ENCODE results near the gene CFAP410.

Gene CFAP410

DNA sequence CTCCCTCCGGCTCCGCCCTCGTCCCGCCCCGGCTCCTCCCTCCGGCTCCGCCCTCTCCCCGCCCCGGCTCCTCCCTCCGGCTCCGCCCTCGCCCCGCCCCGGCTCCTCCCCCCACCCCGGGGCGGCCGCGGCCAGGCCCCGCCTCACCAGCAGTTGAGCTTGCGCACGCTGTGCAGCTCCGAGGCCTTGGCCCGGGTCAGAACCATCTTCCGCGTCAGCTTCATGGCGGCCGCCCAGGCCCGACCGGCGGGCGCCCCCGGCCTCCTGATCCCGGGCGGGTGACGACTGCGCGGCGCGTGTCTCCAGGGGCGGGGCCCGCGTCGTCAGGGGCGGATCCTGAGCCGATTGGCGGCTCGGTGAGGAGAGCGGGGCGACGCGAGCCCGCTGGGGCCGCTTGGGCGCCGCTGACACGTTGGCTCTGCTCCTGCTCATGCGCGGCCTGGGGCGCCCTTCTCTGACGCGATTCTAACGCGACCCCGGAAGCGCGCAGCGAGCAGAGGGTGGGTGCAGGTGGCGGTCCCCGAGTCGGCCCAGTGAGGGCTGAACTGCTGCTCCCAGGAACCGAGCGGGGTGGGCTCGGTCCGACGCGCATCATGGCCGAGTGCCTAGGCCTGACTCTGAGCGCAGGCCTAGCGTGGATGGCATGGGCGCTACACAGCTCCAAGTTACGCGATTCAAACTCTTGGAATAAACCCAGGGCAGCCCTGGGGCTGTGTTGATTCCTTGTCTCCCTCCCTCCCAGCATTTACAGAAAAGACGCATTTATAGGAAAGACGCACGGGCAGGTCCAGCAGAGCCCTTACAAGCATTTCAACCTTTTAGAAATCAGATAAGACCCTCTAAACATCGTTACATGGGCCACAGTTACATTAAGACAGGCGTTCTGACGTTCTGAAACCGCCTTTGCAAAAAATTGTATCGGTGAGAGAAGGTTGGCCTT lies at the start of gene CFAP410:
TSS of gene CFAP410 (minus strand) at position 420 of the 940 bp plus-strand sequence. CDS start at position 224, 196 bp downstream.
- TF ChIP-seq, protein P1, sequence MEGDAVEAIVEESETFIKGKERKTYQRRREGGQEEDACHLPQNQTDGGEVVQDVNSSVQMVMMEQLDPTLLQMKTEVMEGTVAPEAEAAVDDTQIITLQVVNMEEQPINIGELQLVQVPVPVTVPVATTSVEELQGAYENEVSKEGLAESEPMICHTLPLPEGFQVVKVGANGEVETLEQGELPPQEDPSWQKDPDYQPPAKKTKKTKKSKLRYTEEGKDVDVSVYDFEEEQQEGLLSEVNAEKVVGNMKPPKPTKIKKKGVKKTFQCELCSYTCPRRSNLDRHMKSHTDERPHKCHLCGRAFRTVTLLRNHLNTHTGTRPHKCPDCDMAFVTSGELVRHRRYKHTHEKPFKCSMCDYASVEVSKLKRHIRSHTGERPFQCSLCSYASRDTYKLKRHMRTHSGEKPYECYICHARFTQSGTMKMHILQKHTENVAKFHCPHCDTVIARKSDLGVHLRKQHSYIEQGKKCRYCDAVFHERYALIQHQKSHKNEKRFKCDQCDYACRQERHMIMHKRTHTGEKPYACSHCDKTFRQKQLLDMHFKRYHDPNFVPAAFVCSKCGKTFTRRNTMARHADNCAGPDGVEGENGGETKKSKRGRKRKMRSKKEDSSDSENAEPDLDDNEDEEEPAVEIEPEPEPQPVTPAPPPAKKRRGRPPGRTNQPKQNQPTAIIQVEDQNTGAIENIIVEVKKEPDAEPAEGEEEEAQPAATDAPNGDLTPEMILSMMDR (IDR thresholded peaks at IDR 0.05; ENCODE audit: low read depth, low read length): no peak
- peak; percentile 89 for DNase-seq (ENCODE audit: extremely low read depth, low read depth)

DNA sequence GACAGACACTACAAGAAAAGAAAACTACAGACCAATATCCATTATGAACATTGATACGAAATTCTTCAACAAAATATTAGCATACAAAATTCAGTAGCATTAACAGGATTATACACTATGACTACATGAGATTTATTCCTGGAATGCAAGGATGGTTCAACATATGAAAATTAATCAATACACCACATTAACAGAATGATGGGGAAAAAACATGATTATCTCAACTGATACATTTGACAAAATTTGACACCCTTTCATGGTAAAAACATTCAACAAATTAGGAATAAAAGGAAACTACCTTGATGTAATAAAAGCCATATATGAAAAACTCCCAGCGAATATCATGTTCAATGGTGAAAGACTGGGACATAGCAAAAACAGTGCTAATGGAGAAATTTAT lies 45.8 kb upstream of the CFAP410 start:
- DNase-seq (ENCODE audit: extremely low read depth, low read depth): no peak
- TF ChIP-seq, protein P1 (IDR thresholded peaks at IDR 0.05; ENCODE audit: low read depth, low read length): no peak

DNA sequence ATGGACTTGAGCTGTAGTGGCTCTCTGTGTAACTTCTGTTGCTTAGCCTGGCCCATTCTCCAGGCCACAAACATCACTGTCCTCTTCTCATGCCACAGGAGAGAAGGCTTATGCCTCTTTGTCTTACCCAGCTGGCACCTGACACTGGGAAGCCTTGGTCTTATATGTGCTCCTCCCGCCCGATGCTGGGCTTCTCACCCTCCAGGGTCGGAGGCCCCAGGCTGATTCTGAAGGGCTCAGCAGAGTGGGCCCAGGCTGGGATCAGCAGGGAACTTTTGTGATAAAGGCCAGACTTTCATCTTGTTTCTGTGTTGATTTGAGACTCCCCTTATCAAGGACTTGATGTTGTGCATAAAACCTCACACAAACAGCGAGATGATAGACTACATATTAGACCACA lies 44.0 kb upstream of the CFAP410 start:
- DNase-seq (ENCODE audit: extremely low read depth, low read depth): no peak
- TF ChIP-seq, protein P1 (IDR thresholded peaks at IDR 0.05; ENCODE audit: low read depth, low read length): no peak

DNA sequence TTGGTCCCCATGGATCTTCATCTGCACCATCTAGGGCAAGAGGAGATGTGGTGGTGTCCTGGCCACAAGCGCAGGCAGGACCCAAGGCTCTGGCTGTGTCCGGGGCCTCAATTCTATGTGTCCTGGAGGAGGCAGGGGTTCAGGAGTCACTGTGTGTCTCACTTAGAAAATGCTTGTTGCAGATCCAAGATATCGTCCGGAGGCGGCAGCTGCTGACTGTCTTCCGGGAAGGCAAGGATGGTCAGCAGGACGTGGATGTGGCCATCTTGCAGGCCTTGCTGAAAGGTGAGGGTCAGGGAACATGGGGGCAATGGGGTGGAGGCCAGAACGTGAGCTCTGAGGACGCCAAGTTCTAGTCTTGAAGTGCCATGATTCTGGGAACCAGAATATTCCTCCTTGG lies 43.3 kb upstream of the CFAP410 start:
- TF ChIP-seq, protein P1 (IDR thresholded peaks at IDR 0.05; ENCODE audit: low read depth, low read length): no peak
- no peak for DNase-seq (ENCODE audit: extremely low read depth, low read depth)

DNA sequence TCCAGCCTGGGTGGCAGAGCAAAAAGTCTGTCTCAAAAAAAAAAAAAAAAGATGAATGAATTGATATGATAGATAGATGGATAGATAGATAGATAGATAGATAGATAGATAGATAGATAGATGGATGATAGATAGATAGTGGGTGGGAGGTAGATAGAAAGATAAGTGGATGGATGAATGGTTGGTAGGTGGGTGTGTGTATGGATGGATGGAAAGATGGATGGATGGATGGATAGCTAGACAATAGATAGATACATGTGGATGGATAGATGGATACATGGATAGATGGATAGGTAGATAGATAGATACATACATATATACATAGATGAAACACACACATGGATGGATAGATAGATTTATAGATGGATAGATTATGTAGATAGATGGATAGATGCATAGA lies 42.7 kb upstream of the CFAP410 start:
- no peak for DNase-seq (ENCODE audit: extremely low read depth, low read depth)
- TF ChIP-seq, protein P1 (IDR thresholded peaks at IDR 0.05; ENCODE audit: low read depth, low read length): no peak

DNA sequence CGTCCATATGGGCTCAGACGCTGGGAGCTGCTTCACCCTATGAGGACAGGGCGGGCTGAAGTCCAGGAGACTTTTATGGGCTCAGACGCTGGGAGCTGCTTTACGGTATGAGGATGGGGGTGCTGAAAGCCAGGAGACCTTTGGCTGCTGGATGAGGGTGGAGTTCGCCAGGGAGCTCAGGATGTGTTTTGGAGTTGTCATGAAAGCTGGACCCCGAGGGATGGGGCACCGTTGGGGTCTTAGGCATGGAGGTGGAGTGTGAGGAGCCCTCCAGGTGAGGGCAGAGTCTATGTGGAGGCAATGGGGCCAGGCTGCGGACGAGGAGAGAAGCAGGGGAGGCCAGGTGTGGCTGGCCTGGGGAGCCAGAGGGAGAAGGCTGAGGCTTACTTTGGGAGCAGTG lies 41.7 kb upstream of the CFAP410 start:
- TF ChIP-seq, protein P1 (IDR thresholded peaks at IDR 0.05; ENCODE audit: low read depth, low read length): no peak
- no peak for DNase-seq (ENCODE audit: extremely low read depth, low read depth)

Measured in AG09319 (cell line).